ENCODE data around the gene GON4L. TPM values are rescaled to one million over a fixed set of nuclear protein-coding genes. Genes with fewer than 3 reads are reported as not detected.
"Not testable (repeated sequence)": the region's sequence is repeated elsewhere in the genome, so short reads cannot be mapped to it uniquely, and the experiment has no call there.

Gene GON4L
- polyA plus RNA-seq, 2 of the 4 experiments (the other 2 are of a cell fraction), result 15.3 to 23.1 TPM

DNA sequence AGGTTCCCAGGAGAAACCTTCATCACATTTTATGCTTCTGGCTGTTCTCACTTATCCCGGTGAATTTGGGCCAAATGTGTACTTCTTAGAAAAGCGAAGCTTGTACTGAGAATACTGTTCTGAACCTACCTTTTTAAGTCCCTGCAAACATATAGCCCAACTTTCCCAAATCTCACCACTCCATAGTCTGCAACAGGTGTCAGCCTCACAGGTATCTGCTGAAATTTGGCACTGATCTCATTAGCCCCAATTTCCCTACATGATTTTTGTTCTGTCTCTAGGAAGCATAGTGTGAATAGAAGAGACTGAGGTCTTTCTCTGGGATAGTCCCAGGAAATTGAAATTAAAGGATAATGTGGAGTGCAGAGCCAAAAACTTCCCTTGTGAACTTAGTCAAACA is 42.7 kb upstream of the GON4L start (continued):
- TF ChIP-seq JUN (IDR thresholded peaks at IDR 0.05) (no peak), HOXA7 (CRISPR knock-in tag; IDR thresholded peaks at IDR 0.05) (no peak), KDM5A (IDR thresholded peaks at IDR 0.05) (no peak), HOXB5 (CRISPR knock-in tag; IDR thresholded peaks at IDR 0.05) (no peak), NPAS2 (CRISPR knock-in tag; IDR thresholded peaks at IDR 0.05; ENCODE audit: borderline replicate concordance) (no peak), JUNB (IDR thresholded peaks at IDR 0.05) (no peak)
- TF ChIP-seq, protein P1, sequence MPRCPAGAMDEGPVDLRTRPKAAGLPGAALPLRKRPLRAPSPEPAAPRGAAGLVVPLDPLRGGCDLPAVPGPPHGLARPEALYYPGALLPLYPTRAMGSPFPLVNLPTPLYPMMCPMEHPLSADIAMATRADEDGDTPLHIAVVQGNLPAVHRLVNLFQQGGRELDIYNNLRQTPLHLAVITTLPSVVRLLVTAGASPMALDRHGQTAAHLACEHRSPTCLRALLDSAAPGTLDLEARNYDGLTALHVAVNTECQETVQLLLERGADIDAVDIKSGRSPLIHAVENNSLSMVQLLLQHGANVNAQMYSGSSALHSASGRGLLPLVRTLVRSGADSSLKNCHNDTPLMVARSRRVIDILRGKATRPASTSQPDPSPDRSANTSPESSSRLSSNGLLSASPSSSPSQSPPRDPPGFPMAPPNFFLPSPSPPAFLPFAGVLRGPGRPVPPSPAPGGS (IDR thresholded peaks at IDR 0.05), result no peak

DNA sequence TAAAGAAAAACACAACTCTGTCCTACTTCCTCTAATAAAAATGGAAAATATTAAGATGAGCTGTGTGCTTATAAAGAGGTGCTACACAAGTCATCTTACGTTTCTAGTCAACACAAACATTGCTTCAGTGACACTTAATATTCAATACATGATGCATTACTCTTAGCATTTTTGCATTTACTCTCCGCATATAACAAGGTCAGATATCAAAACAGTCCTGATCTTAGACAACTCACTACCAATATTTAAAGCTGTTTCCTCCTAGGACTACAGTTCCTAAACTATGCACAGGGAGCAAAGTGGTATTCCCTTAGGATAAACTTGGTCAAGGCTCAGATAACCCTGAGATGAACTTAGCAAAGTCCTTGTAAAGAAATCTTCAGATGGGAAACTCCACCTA is 41.9 kb upstream of the GON4L start:
- ChIA-PET POLR2A (no interaction called here), CTCF (interaction anchor here (0.5 to 1.8 kb wide), 9 partner anchors 14 to 116 kb away, joined by 3 to 8 read pairs (median 3); no protein-coding TSS in a partner anchor)
- FAIRE-seq, result no peak
- Histone ChIP-seq H3K9me3 (no peaks in the 10 kb centered on the region), H3K27ac (no peak overlapping the region), H3K4me3 (no peak overlapping the region), H3K4me2 (no peak overlapping the region), H3K4me1 (peaks cover 6% of the 10 kb centered on the region)
- TF ChIP-seq ZFP36 (IDR thresholded peaks at IDR 0.05; ENCODE audit: borderline replicate concordance, partially characterized antibody) (no peak), MYC (IDR thresholded peaks at IDR 0.05; ENCODE audit: borderline replicate concordance, low read length) (no peak), NFE2L2 (conservative IDR thresholded peaks at IDR 0.05; ENCODE audit: low read length) (no peak), CHD4 (IDR thresholded peaks at IDR 0.05; ENCODE audit: borderline replicate concordance) (no peak), HDAC2 (IDR thresholded peaks at IDR 0.05) (no peak), ZC3H11A (IDR thresholded peaks at IDR 0.05) (no peak), JUN (IDR thresholded peaks at IDR 0.05) (no peak), CEBPB (IDR thresholded peaks at IDR 0.05) (no peak), TP53 (CRISPR knock-in tag; IDR thresholded peaks at IDR 0.05) (no peak), ZSCAN20 (CRISPR knock-in tag; IDR thresholded peaks at IDR 0.05) (no peak)
- TF ChIP-seq, protein P2, sequence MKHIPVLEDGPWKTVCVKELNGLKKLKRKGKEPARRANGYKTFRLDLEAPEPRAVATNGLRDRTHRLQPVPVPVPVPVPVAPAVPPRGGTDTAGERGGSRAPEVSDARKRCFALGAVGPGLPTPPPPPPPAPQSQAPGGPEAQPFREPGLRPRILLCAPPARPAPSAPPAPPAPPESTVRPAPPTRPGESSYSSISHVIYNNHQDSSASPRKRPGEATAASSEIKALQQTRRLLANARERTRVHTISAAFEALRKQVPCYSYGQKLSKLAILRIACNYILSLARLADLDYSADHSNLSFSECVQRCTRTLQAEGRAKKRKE (CRISPR knock-in tag; IDR thresholded peaks at IDR 0.05; ENCODE audit: low read depth), result no peak
- TF ChIP-seq, protein P3, sequence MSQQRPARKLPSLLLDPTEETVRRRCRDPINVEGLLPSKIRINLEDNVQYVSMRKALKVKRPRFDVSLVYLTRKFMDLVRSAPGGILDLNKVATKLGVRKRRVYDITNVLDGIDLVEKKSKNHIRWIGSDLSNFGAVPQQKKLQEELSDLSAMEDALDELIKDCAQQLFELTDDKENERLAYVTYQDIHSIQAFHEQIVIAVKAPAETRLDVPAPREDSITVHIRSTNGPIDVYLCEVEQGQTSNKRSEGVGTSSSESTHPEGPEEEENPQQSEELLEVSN (IDR thresholded peaks at IDR 0.05; ENCODE audit: borderline replicate concordance, low read depth), result no peak
- DNase-seq (ENCODE audit: low read depth in 1 of 2, low spot score in 1 of 2), result no peak
- 85% methylated on average over 2 of the region's 2 CpGs for WGBS (ENCODE audit: missing lambda C conversion rate)
- no peak for ATAC-seq

DNA sequence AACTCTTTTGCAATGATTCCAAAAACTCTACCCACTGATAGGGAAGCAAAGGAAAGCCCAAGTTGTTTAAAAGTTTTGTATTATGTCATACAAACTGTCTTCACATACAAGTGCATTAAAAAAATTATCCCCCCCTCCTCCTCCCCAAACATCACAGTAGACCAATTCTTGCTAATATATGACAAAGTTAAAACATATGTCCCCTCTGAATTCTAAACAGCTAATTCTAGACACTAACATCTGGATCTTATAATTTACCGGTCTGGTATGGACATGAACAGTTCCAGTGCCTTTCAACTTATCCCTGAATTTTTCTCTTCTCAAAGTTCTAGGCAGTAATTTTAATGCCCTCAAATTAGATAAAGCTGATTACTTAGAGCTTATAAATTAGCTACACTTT is 40.7 kb upstream of the GON4L start:
- TF ChIP-seq, protein P4, sequence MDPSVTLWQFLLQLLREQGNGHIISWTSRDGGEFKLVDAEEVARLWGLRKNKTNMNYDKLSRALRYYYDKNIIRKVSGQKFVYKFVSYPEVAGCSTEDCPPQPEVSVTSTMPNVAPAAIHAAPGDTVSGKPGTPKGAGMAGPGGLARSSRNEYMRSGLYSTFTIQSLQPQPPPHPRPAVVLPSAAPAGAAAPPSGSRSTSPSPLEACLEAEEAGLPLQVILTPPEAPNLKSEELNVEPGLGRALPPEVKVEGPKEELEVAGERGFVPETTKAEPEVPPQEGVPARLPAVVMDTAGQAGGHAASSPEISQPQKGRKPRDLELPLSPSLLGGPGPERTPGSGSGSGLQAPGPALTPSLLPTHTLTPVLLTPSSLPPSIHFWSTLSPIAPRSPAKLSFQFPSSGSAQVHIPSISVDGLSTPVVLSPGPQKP (IDR thresholded peaks at IDR 0.05; ENCODE audit: low read depth, low read length), result no peak
- TF ChIP-seq, protein P5, sequence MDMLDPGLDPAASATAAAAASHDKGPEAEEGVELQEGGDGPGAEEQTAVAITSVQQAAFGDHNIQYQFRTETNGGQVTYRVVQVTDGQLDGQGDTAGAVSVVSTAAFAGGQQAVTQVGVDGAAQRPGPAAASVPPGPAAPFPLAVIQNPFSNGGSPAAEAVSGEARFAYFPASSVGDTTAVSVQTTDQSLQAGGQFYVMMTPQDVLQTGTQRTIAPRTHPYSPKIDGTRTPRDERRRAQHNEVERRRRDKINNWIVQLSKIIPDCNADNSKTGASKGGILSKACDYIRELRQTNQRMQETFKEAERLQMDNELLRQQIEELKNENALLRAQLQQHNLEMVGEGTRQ (IDR thresholded peaks at IDR 0.05), result no peak
- TF ChIP-seq CBX8 (IDR thresholded peaks at IDR 0.05) (no peak), ZSCAN20 (CRISPR knock-in tag; IDR thresholded peaks at IDR 0.05) (no peak), CBX2 (IDR thresholded peaks at IDR 0.05; ENCODE audit: borderline replicate concordance, low read depth) (no peak), NPAS2 (CRISPR knock-in tag; IDR thresholded peaks at IDR 0.05; ENCODE audit: borderline replicate concordance) (no peak), FOSB (CRISPR knock-in tag; IDR thresholded peaks at IDR 0.05) (no peak), NFE2L2 (conservative IDR thresholded peaks at IDR 0.05; ENCODE audit: low read length) (no peak), EP300 (IDR thresholded peaks at IDR 0.05) (no peak), POLR2A (IDR thresholded peaks at IDR 0.05; ENCODE audit: low read length) (no peak), CEBPB (IDR thresholded peaks at IDR 0.05) (no peak), FOSL2 (IDR thresholded peaks at IDR 0.05) (no peak), FOSL2 (CRISPR knock-in tag; IDR thresholded peaks at IDR 0.05) (no peak)
- TF ChIP-seq, protein P6, sequence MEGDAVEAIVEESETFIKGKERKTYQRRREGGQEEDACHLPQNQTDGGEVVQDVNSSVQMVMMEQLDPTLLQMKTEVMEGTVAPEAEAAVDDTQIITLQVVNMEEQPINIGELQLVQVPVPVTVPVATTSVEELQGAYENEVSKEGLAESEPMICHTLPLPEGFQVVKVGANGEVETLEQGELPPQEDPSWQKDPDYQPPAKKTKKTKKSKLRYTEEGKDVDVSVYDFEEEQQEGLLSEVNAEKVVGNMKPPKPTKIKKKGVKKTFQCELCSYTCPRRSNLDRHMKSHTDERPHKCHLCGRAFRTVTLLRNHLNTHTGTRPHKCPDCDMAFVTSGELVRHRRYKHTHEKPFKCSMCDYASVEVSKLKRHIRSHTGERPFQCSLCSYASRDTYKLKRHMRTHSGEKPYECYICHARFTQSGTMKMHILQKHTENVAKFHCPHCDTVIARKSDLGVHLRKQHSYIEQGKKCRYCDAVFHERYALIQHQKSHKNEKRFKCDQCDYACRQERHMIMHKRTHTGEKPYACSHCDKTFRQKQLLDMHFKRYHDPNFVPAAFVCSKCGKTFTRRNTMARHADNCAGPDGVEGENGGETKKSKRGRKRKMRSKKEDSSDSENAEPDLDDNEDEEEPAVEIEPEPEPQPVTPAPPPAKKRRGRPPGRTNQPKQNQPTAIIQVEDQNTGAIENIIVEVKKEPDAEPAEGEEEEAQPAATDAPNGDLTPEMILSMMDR (IDR thresholded peaks at IDR 0.05), result no peak
- Histone ChIP-seq H3K27ac (no peak overlapping the region), H3K4me2 (no peak overlapping the region), H3K9me3 (no peaks in the 10 kb centered on the region), H3K4me3 (no peak overlapping the region), H3K4me1 (peaks cover 18% of the 10 kb centered on the region)
- ChIA-PET POLR2A (interaction anchor here (0.5 kb wide), 1 partner anchor 648 kb away, joined by 3 read pairs; no protein-coding TSS in a partner anchor), CTCF (interaction anchor here (0.6 to 1.8 kb wide), 6 partner anchors 13 to 169 kb away, joined by 3 to 8 read pairs (median 4); no protein-coding TSS in a partner anchor)
- 98% methylated on average over 1 of the region's 1 CpG for WGBS (ENCODE audit: missing lambda C conversion rate)
- no peak for DNase-seq (ENCODE audit: low read depth in 1 of 2, low spot score in 1 of 2)
- no peak for ATAC-seq
- FAIRE-seq, result no peak

DNA sequence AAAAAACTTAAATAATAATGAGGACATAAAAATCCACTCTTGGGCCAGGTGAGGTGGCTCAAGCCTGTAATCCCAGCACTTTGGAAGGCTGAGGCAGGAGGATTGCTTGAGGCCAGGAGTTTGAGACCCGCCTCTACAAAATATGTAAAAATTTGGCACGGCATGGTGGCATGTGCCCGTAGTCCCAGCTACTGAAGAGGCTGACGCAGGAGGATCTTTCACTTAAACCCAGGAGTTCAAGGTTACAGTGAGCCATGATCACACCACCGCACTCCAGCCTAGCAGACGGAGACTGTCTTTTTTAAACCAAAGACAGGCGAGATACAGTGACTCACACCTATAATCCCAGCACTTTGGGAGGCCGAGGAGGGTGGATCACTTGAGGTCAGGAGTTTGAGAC is 39.5 kb upstream of the GON4L start:
- DNase-seq (ENCODE audit: low read depth in 1 of 2, low spot score in 1 of 2); H3K4me3 ChIP-seq; POLR2A ChIA-PET; H3K9me3 ChIP-seq; FAIRE-seq; H3K4me2 ChIP-seq; ATAC-seq; H3K27ac ChIP-seq: not testable (repeated sequence)
- CTCF ChIA-PET, result interaction anchor here (0.9 kb wide), 1 partner anchor 24 kb away, joined by 3 read pairs; no protein-coding TSS in a partner anchor
- WGBS (ENCODE audit: missing lambda C conversion rate), result 91% methylated on average over 8 of the region's 8 CpGs
- peaks cover 24% of the 10 kb centered on the region for H3K4me1 ChIP-seq

All from A549 (cell line).